HG03432 (cell line): ENCODE data around the gene ARRDC1.
"Not testable (repeated sequence)": the region's sequence is repeated elsewhere in the genome, so short reads cannot be mapped to it uniquely, and the experiment has no call there.

Experiments used
- ATAC-seq: cut with Tn5 transposase; IDR thresholded peaks from one replicate; pipeline ENCODE4 v1.9.1; 2021; ENCODE audit warnings: mild to moderate bottlenecking, moderate library complexity; ENCODE audit not compliant: unreplicated experiment

ARRDC1 gene

GRCh38 chr9:137605121-137606004, at the start of gene ARRDC1:
Gene ARRDC1, plus strand, starts transcription at chr9:137605686. Its CDS starts 32 bp downstream, at chr9:137605718.
- ATAC-seq = peak; percentile 78

- no peak for ATAC-seq
Observed at GRCh38 chr9:137556069-137556838, 49.2 kb upstream of the ARRDC1 start.

GRCh38 chr9:137558127-137558526, 47.4 kb upstream of the ARRDC1 start:
- ATAC-seq = no peak

- ATAC-seq = no peak
Observed at GRCh38 chr9:137564134-137564533, 41.4 kb upstream of the ARRDC1 start.

GRCh38 chr9:137564817-137565411, 40.6 kb upstream of the ARRDC1 start:
- ATAC-seq = no peak

- not testable (repeated sequence) for ATAC-seq
Observed at GRCh38 chr9:137568445-137568844, 37.0 kb upstream of the ARRDC1 start.

GRCh38 chr9:137569609-137570203, 35.8 kb upstream of the ARRDC1 start:
- no peak for ATAC-seq

GRCh38 chr9:137570566-137570965, 34.9 kb upstream of the ARRDC1 start:
- no peak for ATAC-seq

GRCh38 chr9:137574192-137574591, 31.3 kb upstream of the ARRDC1 start:
- no peak for ATAC-seq

GRCh38 chr9:137575364-137575715, 30.1 kb upstream of the ARRDC1 start:
- no peak for ATAC-seq

- ATAC-seq = no peak
Observed at GRCh38 chr9:137575716-137576411, 29.6 kb upstream of the ARRDC1 start.

GRCh38 chr9:137578518-137579258, 26.8 kb upstream of the ARRDC1 start, which contains the start of gene DPH7:
Gene DPH7, minus strand, starts transcription at chr9:137578925. Its CDS starts 148 bp downstream, at chr9:137578777.
- peak; percentile 88 for ATAC-seq

GRCh38 chr9:137579259-137579604, 26.3 kb upstream of the ARRDC1 start:
- no peak for ATAC-seq

- no peak for ATAC-seq
Observed at GRCh38 chr9:137580209-137580953, 25.1 kb upstream of the ARRDC1 start.

GRCh38 chr9:137580954-137581322, 24.5 kb upstream of the ARRDC1 start:
- no peak for ATAC-seq

- ATAC-seq = no peak
Observed at GRCh38 chr9:137581361-137582285, 23.9 kb upstream of the ARRDC1 start.

- ATAC-seq = no peak
Observed at GRCh38 chr9:137582286-137582860, 23.1 kb upstream of the ARRDC1 start.

- ATAC-seq = no peak
Observed at GRCh38 chr9:137583347-137583746, 22.1 kb upstream of the ARRDC1 start.
